ENCODE results near the gene PPP1R17. TPM values are rescaled to one million over a fixed set of nuclear protein-coding genes. Genes with fewer than 3 reads are reported as not detected.

Gene PPP1R17
- total RNA-seq, 2 donors from 2014 or later, result 0.44 TPM; not detected in 1

GRCh38 chr7:31692451-31692850 lies 5.4 kb downstream of the PPP1R17 start:
- WGBS, 2 experiments (ENCODE audit: insufficient coverage in 1 of 2, insufficient read length in 1 of 2), result 84 to 85% methylated on average over 4 to 5 of the region's 5 CpGs
- Histone ChIP-seq H3K9me3 (ENCODE audit: control insufficient read depth, low read length) (no peaks in the 10 kb centered on the region), H3K4me3 (ENCODE audit: low read length) (no peak overlapping the region), H3K27me3 (ENCODE audit: control insufficient read depth, insufficient read depth, low read length, poor library complexity, severe bottlenecking) (no peaks in the 10 kb centered on the region), H3K36me3 (ENCODE audit: control insufficient read depth, insufficient read depth, low read length) (no peaks in the 10 kb centered on the region), H3K27ac (ENCODE audit: low read depth, low read length) (no peak overlapping the region), H3K9ac (ENCODE audit: extremely low read depth, low read length, poor library complexity, severe bottlenecking) (no peak overlapping the region), H3K4me1 (ENCODE audit: control insufficient read depth, insufficient read depth, low read length) (no peaks in the 10 kb centered on the region)
- TF ChIP-seq CTCF (conservative IDR thresholded peaks at IDR 0.05), result no peak
- DNase-seq, result no peak
- no peaks in the 10 kb centered on the region for H3K27me3 Mint-ChIP-seq (ENCODE audit: insufficient read depth)
- no peaks in the 10 kb centered on the region for H3K9me3 Mint-ChIP-seq
- no peak overlapping the region for H3K27ac Mint-ChIP-seq
- H3K4me3 Mint-ChIP-seq, result no peak overlapping the region
- peaks cover 14% of the 10 kb centered on the region for H3K4me1 Mint-ChIP-seq
- H3K36me3 Mint-ChIP-seq (ENCODE audit: low read depth), result no peaks in the 10 kb centered on the region

- no peaks in the 10 kb centered on the region for H3K36me3 ChIP-seq (ENCODE audit: control insufficient read depth, insufficient read depth, low read length)
- Mint-ChIP-seq H3K9me3 (no peaks in the 10 kb centered on the region), H3K4me1 (peaks cover 14% of the 10 kb centered on the region), H3K27me3 (ENCODE audit: insufficient read depth) (no peaks in the 10 kb centered on the region), H3K4me3 (no peak overlapping the region), H3K27ac (no peak overlapping the region), H3K36me3 (ENCODE audit: low read depth) (no peaks in the 10 kb centered on the region)
- no peaks in the 10 kb centered on the region for H3K4me1 ChIP-seq (ENCODE audit: control insufficient read depth, insufficient read depth, low read length)
- no peak for TF ChIP-seq CTCF (conservative IDR thresholded peaks at IDR 0.05)
- H3K9me3 ChIP-seq (ENCODE audit: control insufficient read depth, low read length), result no peaks in the 10 kb centered on the region
- no peak overlapping the region for H3K27ac ChIP-seq (ENCODE audit: low read depth, low read length)
- no peaks in the 10 kb centered on the region for H3K27me3 ChIP-seq (ENCODE audit: control insufficient read depth, insufficient read depth, low read length, poor library complexity, severe bottlenecking)
- 54 to 61% methylated on average over 2 of the region's 2 CpGs for WGBS, 2 experiments (ENCODE audit: insufficient coverage in 1 of 2, insufficient read length in 1 of 2)
- no peak overlapping the region for H3K9ac ChIP-seq (ENCODE audit: extremely low read depth, low read length, poor library complexity, severe bottlenecking)
- no peak overlapping the region for H3K4me3 ChIP-seq (ENCODE audit: low read length)
- DNase-seq, result no peak
Observed at GRCh38 chr7:31692871-31693270, 5.9 kb downstream of the PPP1R17 start.

- no peak overlapping the region for H3K27ac Mint-ChIP-seq
- H3K27me3 ChIP-seq (ENCODE audit: control insufficient read depth, insufficient read depth, low read length, poor library complexity, severe bottlenecking), result no peaks in the 10 kb centered on the region
- H3K36me3 ChIP-seq (ENCODE audit: control insufficient read depth, insufficient read depth, low read length), result no peaks in the 10 kb centered on the region
- no peak overlapping the region for H3K4me3 Mint-ChIP-seq
- H3K4me3 ChIP-seq (ENCODE audit: low read length), result no peak overlapping the region
- no peak for TF ChIP-seq CTCF (conservative IDR thresholded peaks at IDR 0.05)
- H3K4me1 ChIP-seq (ENCODE audit: control insufficient read depth, insufficient read depth, low read length), result no peaks in the 10 kb centered on the region
- no peaks in the 10 kb centered on the region for H3K36me3 Mint-ChIP-seq (ENCODE audit: low read depth)
- WGBS, 2 experiments (ENCODE audit: insufficient coverage in 1 of 2, insufficient read length in 1 of 2), result 89 to 93% methylated on average over 6 of the region's 6 CpGs
- no peaks in the 10 kb centered on the region for H3K9me3 Mint-ChIP-seq
- no peaks in the 10 kb centered on the region for H3K9me3 ChIP-seq (ENCODE audit: control insufficient read depth, low read length)
- no peak overlapping the region for H3K27ac ChIP-seq (ENCODE audit: low read depth, low read length)
- no peak for DNase-seq
- H3K9ac ChIP-seq (ENCODE audit: extremely low read depth, low read length, poor library complexity, severe bottlenecking), result no peak overlapping the region
- no peaks in the 10 kb centered on the region for H3K4me1 Mint-ChIP-seq
- H3K27me3 Mint-ChIP-seq (ENCODE audit: insufficient read depth), result no peaks in the 10 kb centered on the region
Observed at GRCh38 chr7:31695859-31696614, 9.0 kb downstream of the PPP1R17 start.
